K562 (cell line): ENCODE measurements around the gene DGKB. TPM values are rescaled to one million over a fixed set of nuclear protein-coding genes. Genes with fewer than 3 reads are reported as not detected.

Experiments
- ATAC-seq: fragments of 200-7000 bp; cut with Tn5 transposase; 3 replicates; pipeline ENCODE4 v1.9.1; 2020; ENCODE audit warnings: moderate library complexity
- BruUV-seq: library from RNA; stranded (reverse); fragments of 400-500 nt; replicated peaks from 2 replicates; lab custom pipeline; 2021; lab: Mats Ljungman, UMichigan
- CTCF ChIA-PET: fragments of 300-600 bp; formaldehyde crosslinking; extraction: SDS; loops from one replicate; lab custom pipeline; 2021; ENCODE audit warnings: low intra/inter-chr PET ratio; lab: Yijun Ruan, JAX
- POLR2A ChIA-PET: fragments of 300-600, 350-650 bp; sonication (Branson Sonifier 250); formaldehyde crosslinking; extraction: SDS; loops from one replicate; lab custom pipeline; 2021; ENCODE audit warnings: antibody characterized with exemption, inconsistent platforms; lab: Yijun Ruan, JAX
- DNase-seq, 4 experiments: peaks; one replicate each; pipeline versions ENCODE4 v3.0.0 to v3.0.0-alpha.2; 2011 to 2018; ENCODE audit warnings: low spot score in 3 of 4, mixed read lengths in 3 of 4; ENCODE audit errors: extremely low read depth in 1 of 4
- FAIRE-seq: peaks from 2 replicates; lab custom pipeline; 2011; peaks lifted over from hg19 to GRCh38; lab: Jason Lieb, UNC
- H2AFZ ChIP-seq: 2 replicates; pipeline ENCODE4 v1.6.0; 2011; ENCODE audit warnings: low read depth, low read length, control low read depth, inconsistent platforms
- H3K27ac ChIP-seq: fragments of 200-600 bp; 3 replicates; pipeline ENCODE4 v1.8.0; 2011; ENCODE audit warnings: low read depth, mild to moderate bottlenecking, control low read depth, inconsistent platforms, low read length, moderate library complexity, mixed read lengths; ENCODE audit errors: extremely low read depth
- H3K27me3 ChIP-seq, 2 experiments: fragments of 300-600 bp in 1 of 2; 2 replicates in 1 of 2; 3 replicates in 1 of 2; pipeline versions ENCODE4 v1.6.0 to v1.8.0; 2011; ENCODE audit warnings: inconsistent platforms in 2 of 2, low read length in 2 of 2, mild to moderate bottlenecking in 1 of 2, mixed read lengths in 1 of 2, moderate library complexity in 1 of 2; ENCODE audit not compliant: control insufficient read depth in 2 of 2, insufficient read depth in 2 of 2
- H3K36me3 ChIP-seq: fragments of 300-600 bp; 3 replicates; pipeline ENCODE4 v1.8.0; 2011; ENCODE audit warnings: mild to moderate bottlenecking, low read length, inconsistent platforms; ENCODE audit not compliant: control insufficient read depth, insufficient read depth
- H3K4me1 ChIP-seq, 2 experiments: fragments of 200-600 bp in 1 of 2; replicated peaks in 1 of 2; 2 replicates in 1 of 2; 3 replicates in 1 of 2; pipeline versions ENCODE4 v1.5.1 to v1.8.0; 2011; ENCODE audit warnings: inconsistent platforms in 2 of 2, low read length in 2 of 2, mild to moderate bottlenecking in 1 of 2, mixed read lengths in 1 of 2, moderate library complexity in 1 of 2; ENCODE audit not compliant: control insufficient read depth in 2 of 2, insufficient read depth in 2 of 2
- H3K4me2 ChIP-seq: 2 replicates; pipeline ENCODE4 v1.6.1; 2011; ENCODE audit warnings: low read length, control low read depth, inconsistent platforms, mixed read lengths; ENCODE audit not compliant: insufficient read depth
- H3K4me3 ChIP-seq: fragments of 200-600 bp; sonication (generic), shearing (Covaris generic); 2 replicates; pipeline ENCODE4 v1.5.1; 2016; ENCODE audit warnings: control low read depth, inconsistent platforms
- H3K79me2 ChIP-seq: fragments of 200-600 bp; 3 replicates; pipeline ENCODE4 v1.8.0; 2011; ENCODE audit warnings: low read length, inconsistent platforms; ENCODE audit not compliant: control insufficient read depth, insufficient read depth
- H3K9ac ChIP-seq, 2 experiments: 2 replicates each; pipeline versions ENCODE4 v1.6.0 to v1.6.1; 2011; ENCODE audit warnings: low read depth in 2 of 2, low read length in 2 of 2, control low read depth in 1 of 2, inconsistent platforms in 1 of 2, mild to moderate bottlenecking in 1 of 2, mixed read lengths in 1 of 2; ENCODE audit not compliant: insufficient read depth in 1 of 2
- H3K9me1 ChIP-seq: one replicate; pipeline ENCODE4 v1.6.0; 2011; ENCODE audit warnings: inconsistent platforms, mild to moderate bottlenecking, low read length, moderate library complexity; ENCODE audit not compliant: control insufficient read depth, insufficient read depth
- H3K9me3 ChIP-seq: replicated peaks from 2 replicates; pipeline ENCODE4 v1.5.1; 2011; ENCODE audit warnings: low read depth, low read length, inconsistent platforms; ENCODE audit not compliant: control insufficient read depth, insufficient read depth
- H4K20me1 ChIP-seq: replicated peaks from 2 replicates; pipeline ENCODE4 v1.6.1; 2011; ENCODE audit warnings: low read length, inconsistent platforms, mixed read lengths; ENCODE audit not compliant: control insufficient read depth, insufficient read depth
- FOXK2 ChIP-seq, 2 experiments: fragments of 450-650 bp; IDR thresholded peaks in 1 of 2; conservative IDR thresholded peaks in 1 of 2; 2 replicates each; pipeline ENCODE4 v1.6.1; 2016; ENCODE audit warnings: low read depth in 2 of 2, mild to moderate bottlenecking in 1 of 2
- TBL1XR1 ChIP-seq, 2 experiments: IDR thresholded peaks; 2 replicates each; pipeline ENCODE4 v1.6.1; 2012; ENCODE audit warnings: improper control_type of control experiment in 2 of 2, low read length in 2 of 2, mild to moderate bottlenecking in 1 of 2
- ZNF311 ChIP-seq: fragments of 250-450 bp; sonication (Bioruptor Pico); IDR thresholded peaks from 2 replicates; pipeline ENCODE4 v1.4.0; 2020; ENCODE audit warnings: mild to moderate bottlenecking, moderate library complexity
- WGBS: fragments of 100-300 bp; shearing (Covaris generic); methylation state at CpG from one replicate; pipeline ENCODE4 v1.1.6; 2016; ENCODE audit warnings: low coverage, mixed read lengths; ENCODE audit not compliant: insufficient coverage; ENCODE audit errors: missing lambda C conversion rate; 5-methylcytosine and 5-hydroxymethylcytosine counted together
- in situ Hi-C: fragments of 300-500 bp; cut with MboI; formaldehyde crosslinking; loops from 4 replicates; pipeline ENCODE4 v1.15.0; 2018; ENCODE audit warnings: inconsistent platforms, mixed read lengths
- intact Hi-C: fragments of 100-400 bp; cut with micrococcal nuclease; formaldehyde crosslinking; loops from 2 replicates; pipeline ENCODE4 v1.14.2; 2022
- polyA plus RNA-seq, 8 experiments: library from polyadenylated mRNA; depleted of rRNA in 4 of 8; stranded (reverse) in 5 of 8; unstranded in 3 of 8; fragments of >200 nt; fragmentation: Nextera tagmentation in 2 of 8; fragmentation: Illumina TruSeq in 1 of 8; extraction: Ambion mirVana in 2 of 8; extraction: Trizol in 1 of 8; gene quantifications; 2 replicates each; pipeline versions ENCODE4 v1.2.1 to v1.2.3, GENCODE V29; 2011 to 2014; ENCODE audit warnings: inconsistent platforms in 1 of 8, missing spikeins in 1 of 8
- total RNA-seq, 7 experiments: library from RNA; depleted of rRNA in 6 of 7; stranded (reverse); fragments of >200 nt in 6 of 7; fragmentation: Illumina TruSeq in 2 of 7; extraction: Trizol in 2 of 7; gene quantifications; 2 replicates each; pipeline versions ENCODE4 v1.2.1 to v1.2.3, GENCODE V29; 2011 to 2021; ENCODE audit warnings: low replicate concordance in 1 of 7
- TF ChIP-seq, protein P1 (sequence below), 2 experiments: fragments of 200-800 bp in 1 of 2; sonication (Bioruptor generic) in 1 of 2; sonication (generic) in 1 of 2; formaldehyde crosslinking in 1 of 2; IDR thresholded peaks in 1 of 2; conservative IDR thresholded peaks in 1 of 2; 2 replicates each; pipeline versions ENCODE4 v1.5.0 to v1.6.1; 2016 to 2020; ENCODE audit warnings: missing compliant biosample characterization in 1 of 2, missing genetic modification characterization in 1 of 2, missing genetic modification reagents in 1 of 2
- TF ChIP-seq, protein P2 (sequence below): fragments of 200-800 bp; sonication (Bioruptor generic); IDR thresholded peaks from 2 replicates; pipeline ENCODE4 v1.6.1; 2017; ENCODE audit warnings: missing genetic modification characterization, missing compliant biosample characterization
- TF ChIP-seq, protein P3 (sequence below): sonication (generic); formaldehyde crosslinking; IDR thresholded peaks from 2 replicates; pipeline ENCODE4 v1.8.1; 2023; ENCODE audit warnings: mild to moderate bottlenecking, missing genetic modification reagents

DGKB gene
- total and polyA plus RNA-seq, 9 of the 15 experiments (the other 6 are each of a cell fraction or from before 2014, with no cell fraction given): 0.01 TPM; not detected in 8

DNA sequence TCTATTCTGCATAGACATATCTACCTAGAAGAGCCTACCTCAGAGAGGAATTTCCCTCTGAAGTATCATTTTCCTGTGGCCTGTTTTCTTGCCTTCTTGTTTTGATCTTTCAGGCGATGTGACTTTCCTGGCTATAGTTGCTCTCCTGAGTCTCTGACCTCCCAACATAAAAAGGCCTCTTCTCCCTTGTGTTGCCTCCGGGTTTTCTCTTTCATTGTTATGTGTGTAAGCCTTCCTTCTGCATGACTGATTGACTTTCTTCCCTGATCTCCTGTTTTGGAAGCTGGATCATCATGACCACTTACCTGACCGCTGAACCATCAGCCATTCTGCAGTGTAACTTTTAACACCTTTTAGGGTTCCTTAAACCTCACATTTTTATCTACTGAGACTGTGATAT is 471.6 kb downstream of the DGKB start:
- no peak for FAIRE-seq
- Histone ChIP-seq H3K4me1 (no peaks in the 10 kb centered on the region), H3K9me3 (no peaks in the 10 kb centered on the region), H4K20me1 (no peaks in the 10 kb centered on the region), H3K9me1 (no peaks in the 10 kb centered on the region), H3K9ac (no peak overlapping the region), H3K27ac (no peak overlapping the region), H3K27me3 (no peaks in the 10 kb centered on the region), H3K36me3 (no peaks in the 10 kb centered on the region), H3K4me2 (no peak overlapping the region), H3K4me3 (no peak overlapping the region), H3K79me2 (no peaks in the 10 kb centered on the region), H2AFZ (no peak overlapping the region)
- no TSS peak for BruUV-seq
- DNase-seq: no peak
- POLR2A ChIA-PET: no interaction called here
- CTCF ChIA-PET: no interaction called here
- in situ Hi-C loops: no loop called here
- no peak for ATAC-seq
- intact Hi-C loops: no loop called here
- WGBS: 0% methylated on average over 3 of the region's 3 CpGs
- TF ChIP-seq, protein P1, sequence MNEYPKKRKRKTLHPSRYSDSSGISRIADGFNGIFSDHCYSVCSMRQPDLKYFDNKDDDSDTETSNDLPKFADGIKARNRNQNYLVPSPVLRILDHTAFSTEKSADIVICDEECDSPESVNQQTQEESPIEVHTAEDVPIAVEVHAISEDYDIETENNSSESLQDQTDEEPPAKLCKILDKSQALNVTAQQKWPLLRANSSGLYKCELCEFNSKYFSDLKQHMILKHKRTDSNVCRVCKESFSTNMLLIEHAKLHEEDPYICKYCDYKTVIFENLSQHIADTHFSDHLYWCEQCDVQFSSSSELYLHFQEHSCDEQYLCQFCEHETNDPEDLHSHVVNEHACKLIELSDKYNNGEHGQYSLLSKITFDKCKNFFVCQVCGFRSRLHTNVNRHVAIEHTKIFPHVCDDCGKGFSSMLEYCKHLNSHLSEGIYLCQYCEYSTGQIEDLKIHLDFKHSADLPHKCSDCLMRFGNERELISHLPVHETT (CRISPR knock-in tag; conservative IDR thresholded peaks at IDR 0.05 in 1 of 2, IDR thresholded peaks at IDR 0.05 in 1 of 2): no peak
- TF ChIP-seq, protein P2, sequence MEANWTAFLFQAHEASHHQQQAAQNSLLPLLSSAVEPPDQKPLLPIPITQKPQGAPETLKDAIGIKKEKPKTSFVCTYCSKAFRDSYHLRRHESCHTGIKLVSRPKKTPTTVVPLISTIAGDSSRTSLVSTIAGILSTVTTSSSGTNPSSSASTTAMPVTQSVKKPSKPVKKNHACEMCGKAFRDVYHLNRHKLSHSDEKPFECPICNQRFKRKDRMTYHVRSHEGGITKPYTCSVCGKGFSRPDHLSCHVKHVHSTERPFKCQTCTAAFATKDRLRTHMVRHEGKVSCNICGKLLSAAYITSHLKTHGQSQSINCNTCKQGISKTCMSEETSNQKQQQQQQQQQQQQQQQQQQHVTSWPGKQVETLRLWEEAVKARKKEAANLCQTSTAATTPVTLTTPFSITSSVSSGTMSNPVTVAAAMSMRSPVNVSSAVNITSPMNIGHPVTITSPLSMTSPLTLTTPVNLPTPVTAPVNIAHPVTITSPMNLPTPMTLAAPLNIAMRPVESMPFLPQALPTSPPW: no peak
- TF ChIP-seq TBL1XR1 (IDR thresholded peaks at IDR 0.05; ENCODE audit: low read length in 2 of 2) (no peak), ZNF311 (CRISPR knock-in tag) (no peak), FOXK2 (conservative IDR thresholded peaks at IDR 0.05 in 1 of 2, IDR thresholded peaks at IDR 0.05 in 1 of 2; ENCODE audit: low read depth in 2 of 2) (no peak)
- TF ChIP-seq, protein P3, sequence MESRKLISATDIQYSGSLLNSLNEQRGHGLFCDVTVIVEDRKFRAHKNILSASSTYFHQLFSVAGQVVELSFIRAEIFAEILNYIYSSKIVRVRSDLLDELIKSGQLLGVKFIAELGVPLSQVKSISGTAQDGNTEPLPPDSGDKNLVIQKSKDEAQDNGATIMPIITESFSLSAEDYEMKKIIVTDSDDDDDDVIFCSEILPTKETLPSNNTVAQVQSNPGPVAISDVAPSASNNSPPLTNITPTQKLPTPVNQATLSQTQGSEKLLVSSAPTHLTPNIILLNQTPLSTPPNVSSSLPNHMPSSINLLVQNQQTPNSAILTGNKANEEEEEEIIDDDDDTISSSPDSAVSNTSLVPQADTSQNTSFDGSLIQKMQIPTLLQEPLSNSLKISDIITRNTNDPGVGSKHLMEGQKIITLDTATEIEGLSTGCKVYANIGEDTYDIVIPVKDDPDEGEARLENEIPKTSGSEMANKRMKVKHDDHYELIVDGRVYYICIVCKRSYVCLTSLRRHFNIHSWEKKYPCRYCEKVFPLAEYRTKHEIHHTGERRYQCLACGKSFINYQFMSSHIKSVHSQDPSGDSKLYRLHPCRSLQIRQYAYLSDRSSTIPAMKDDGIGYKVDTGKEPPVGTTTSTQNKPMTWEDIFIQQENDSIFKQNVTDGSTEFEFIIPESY (CRISPR knock-in tag): no peak
